ENCODE results near the gene PDILT. TPM values are rescaled to one million over a fixed set of nuclear protein-coding genes. Genes with fewer than 3 reads are reported as not detected.

PDILT gene
- total and polyA plus RNA-seq, 2 experiments from 2014 or later: not detected

DNA sequence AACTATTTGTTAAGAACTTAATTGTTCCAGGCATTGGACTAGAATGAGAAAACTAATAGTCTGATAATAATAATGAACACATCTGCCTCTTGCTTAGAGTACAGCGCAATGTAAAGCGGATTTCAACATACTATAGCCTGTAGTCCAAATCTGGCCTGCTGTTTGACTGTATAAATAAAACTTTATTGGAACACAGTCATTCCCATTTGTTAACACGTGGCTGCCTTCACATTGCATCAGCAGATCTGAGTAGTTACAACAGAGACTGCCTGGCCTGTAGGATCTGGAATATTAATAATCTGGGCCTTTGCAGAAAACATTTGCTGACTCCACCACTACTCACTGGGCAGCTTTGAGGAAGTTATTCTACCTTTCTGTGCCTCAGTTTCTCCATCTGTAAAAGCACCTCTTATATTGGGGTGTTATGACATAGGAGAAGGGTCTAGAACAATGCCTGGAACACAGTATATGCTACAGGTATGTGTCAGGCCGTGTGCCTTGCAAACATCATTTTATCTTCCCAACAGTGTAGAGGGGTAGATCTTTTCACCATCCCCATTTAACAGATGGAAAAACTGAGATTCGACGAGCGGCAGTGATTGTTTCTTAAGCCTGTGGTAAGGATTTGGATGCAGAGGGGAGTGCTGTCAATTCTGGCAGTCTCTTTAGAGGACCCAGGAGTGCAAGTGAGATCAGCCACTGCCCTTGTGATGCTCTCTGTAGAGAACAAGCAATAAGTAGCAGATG, 22.2 kb downstream of the PDILT start:
- Histone ChIP-seq H3K4me3 (no peak overlapping the region), H3K9me2 (ENCODE audit: insufficient read depth) (no peaks in the 10 kb centered on the region), H3F3A (replicated peaks; ENCODE audit: low read depth) (no peaks in the 10 kb centered on the region), H3K27ac (ENCODE audit: low read depth) (no peak overlapping the region), H3K79me2 (replicated peaks; ENCODE audit: insufficient read depth) (no peaks in the 10 kb centered on the region), H3K36me3 (ENCODE audit: insufficient read depth) (no peaks in the 10 kb centered on the region), H3K27me3 (ENCODE audit: insufficient read depth) (no peaks in the 10 kb centered on the region), H3K4me1 (ENCODE audit: insufficient read depth) (peaks cover 2% of the 10 kb centered on the region; the same call in 1 of the 2 replicates), H4K20me1 (replicated peaks; ENCODE audit: insufficient read depth) (no peaks in the 10 kb centered on the region), H3K4me2 (no peak overlapping the region), H2AFZ (peak overlapping the region; percentile 89; the same call in 1 of the 2 replicates)
- peaks cover 5% of the 10 kb centered on the region for H3K4me1 Mint-ChIP-seq
- ATAC-seq: no peak
- H3K36me3 Mint-ChIP-seq (ENCODE audit: low read depth): no peaks in the 10 kb centered on the region
- DNase-seq (ENCODE audit: low spot score): no peak
- H3K27ac Mint-ChIP-seq: no peak overlapping the region
- H3K4me3 Mint-ChIP-seq: no peak overlapping the region
- TF ChIP-seq, protein P1, sequence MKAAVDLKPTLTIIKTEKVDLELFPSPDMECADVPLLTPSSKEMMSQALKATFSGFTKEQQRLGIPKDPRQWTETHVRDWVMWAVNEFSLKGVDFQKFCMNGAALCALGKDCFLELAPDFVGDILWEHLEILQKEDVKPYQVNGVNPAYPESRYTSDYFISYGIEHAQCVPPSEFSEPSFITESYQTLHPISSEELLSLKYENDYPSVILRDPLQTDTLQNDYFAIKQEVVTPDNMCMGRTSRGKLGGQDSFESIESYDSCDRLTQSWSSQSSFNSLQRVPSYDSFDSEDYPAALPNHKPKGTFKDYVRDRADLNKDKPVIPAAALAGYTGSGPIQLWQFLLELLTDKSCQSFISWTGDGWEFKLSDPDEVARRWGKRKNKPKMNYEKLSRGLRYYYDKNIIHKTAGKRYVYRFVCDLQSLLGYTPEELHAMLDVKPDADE (IDR thresholded peaks at IDR 0.05): no peak
- TF ChIP-seq JUNB (IDR thresholded peaks at IDR 0.05; ENCODE audit: unreplicated experiment) (no peak), STAT1 (IDR thresholded peaks at IDR 0.05; ENCODE audit: unreplicated experiment) (no peak), EZH2phosphoT487 (IDR thresholded peaks at IDR 0.05; ENCODE audit: unreplicated experiment) (no peak), NANOG (IDR thresholded peaks at IDR 0.05; ENCODE audit: borderline replicate concordance) (no peak), POLR2AphosphoS5 (IDR thresholded peaks at IDR 0.05; ENCODE audit: low read depth) (no peak), EZH2 (IDR thresholded peaks at IDR 0.05; ENCODE audit: low read depth, unreplicated experiment) (no peak), ZNF114 (CRISPR knock-in tag; IDR thresholded peaks at IDR 0.05) (no peak), CREB1 (CRISPR knock-in tag; IDR thresholded peaks at IDR 0.05; ENCODE audit: low read depth) (no peak), ZNF331 (CRISPR knock-in tag; IDR thresholded peaks at IDR 0.05; ENCODE audit: low read depth) (no peak)
- TF ChIP-seq, protein P2, sequence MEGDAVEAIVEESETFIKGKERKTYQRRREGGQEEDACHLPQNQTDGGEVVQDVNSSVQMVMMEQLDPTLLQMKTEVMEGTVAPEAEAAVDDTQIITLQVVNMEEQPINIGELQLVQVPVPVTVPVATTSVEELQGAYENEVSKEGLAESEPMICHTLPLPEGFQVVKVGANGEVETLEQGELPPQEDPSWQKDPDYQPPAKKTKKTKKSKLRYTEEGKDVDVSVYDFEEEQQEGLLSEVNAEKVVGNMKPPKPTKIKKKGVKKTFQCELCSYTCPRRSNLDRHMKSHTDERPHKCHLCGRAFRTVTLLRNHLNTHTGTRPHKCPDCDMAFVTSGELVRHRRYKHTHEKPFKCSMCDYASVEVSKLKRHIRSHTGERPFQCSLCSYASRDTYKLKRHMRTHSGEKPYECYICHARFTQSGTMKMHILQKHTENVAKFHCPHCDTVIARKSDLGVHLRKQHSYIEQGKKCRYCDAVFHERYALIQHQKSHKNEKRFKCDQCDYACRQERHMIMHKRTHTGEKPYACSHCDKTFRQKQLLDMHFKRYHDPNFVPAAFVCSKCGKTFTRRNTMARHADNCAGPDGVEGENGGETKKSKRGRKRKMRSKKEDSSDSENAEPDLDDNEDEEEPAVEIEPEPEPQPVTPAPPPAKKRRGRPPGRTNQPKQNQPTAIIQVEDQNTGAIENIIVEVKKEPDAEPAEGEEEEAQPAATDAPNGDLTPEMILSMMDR (conservative IDR thresholded peaks at IDR 0.05; ENCODE audit: low read depth in 2 of 2): no peak
- TF ChIP-seq, protein P3, sequence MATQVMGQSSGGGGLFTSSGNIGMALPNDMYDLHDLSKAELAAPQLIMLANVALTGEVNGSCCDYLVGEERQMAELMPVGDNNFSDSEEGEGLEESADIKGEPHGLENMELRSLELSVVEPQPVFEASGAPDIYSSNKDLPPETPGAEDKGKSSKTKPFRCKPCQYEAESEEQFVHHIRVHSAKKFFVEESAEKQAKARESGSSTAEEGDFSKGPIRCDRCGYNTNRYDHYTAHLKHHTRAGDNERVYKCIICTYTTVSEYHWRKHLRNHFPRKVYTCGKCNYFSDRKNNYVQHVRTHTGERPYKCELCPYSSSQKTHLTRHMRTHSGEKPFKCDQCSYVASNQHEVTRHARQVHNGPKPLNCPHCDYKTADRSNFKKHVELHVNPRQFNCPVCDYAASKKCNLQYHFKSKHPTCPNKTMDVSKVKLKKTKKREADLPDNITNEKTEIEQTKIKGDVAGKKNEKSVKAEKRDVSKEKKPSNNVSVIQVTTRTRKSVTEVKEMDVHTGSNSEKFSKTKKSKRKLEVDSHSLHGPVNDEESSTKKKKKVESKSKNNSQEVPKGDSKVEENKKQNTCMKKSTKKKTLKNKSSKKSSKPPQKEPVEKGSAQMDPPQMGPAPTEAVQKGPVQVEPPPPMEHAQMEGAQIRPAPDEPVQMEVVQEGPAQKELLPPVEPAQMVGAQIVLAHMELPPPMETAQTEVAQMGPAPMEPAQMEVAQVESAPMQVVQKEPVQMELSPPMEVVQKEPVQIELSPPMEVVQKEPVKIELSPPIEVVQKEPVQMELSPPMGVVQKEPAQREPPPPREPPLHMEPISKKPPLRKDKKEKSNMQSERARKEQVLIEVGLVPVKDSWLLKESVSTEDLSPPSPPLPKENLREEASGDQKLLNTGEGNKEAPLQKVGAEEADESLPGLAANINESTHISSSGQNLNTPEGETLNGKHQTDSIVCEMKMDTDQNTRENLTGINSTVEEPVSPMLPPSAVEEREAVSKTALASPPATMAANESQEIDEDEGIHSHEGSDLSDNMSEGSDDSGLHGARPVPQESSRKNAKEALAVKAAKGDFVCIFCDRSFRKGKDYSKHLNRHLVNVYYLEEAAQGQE (IDR thresholded peaks at IDR 0.05; ENCODE audit: unreplicated experiment): no peak
- TF ChIP-seq, protein P4, sequence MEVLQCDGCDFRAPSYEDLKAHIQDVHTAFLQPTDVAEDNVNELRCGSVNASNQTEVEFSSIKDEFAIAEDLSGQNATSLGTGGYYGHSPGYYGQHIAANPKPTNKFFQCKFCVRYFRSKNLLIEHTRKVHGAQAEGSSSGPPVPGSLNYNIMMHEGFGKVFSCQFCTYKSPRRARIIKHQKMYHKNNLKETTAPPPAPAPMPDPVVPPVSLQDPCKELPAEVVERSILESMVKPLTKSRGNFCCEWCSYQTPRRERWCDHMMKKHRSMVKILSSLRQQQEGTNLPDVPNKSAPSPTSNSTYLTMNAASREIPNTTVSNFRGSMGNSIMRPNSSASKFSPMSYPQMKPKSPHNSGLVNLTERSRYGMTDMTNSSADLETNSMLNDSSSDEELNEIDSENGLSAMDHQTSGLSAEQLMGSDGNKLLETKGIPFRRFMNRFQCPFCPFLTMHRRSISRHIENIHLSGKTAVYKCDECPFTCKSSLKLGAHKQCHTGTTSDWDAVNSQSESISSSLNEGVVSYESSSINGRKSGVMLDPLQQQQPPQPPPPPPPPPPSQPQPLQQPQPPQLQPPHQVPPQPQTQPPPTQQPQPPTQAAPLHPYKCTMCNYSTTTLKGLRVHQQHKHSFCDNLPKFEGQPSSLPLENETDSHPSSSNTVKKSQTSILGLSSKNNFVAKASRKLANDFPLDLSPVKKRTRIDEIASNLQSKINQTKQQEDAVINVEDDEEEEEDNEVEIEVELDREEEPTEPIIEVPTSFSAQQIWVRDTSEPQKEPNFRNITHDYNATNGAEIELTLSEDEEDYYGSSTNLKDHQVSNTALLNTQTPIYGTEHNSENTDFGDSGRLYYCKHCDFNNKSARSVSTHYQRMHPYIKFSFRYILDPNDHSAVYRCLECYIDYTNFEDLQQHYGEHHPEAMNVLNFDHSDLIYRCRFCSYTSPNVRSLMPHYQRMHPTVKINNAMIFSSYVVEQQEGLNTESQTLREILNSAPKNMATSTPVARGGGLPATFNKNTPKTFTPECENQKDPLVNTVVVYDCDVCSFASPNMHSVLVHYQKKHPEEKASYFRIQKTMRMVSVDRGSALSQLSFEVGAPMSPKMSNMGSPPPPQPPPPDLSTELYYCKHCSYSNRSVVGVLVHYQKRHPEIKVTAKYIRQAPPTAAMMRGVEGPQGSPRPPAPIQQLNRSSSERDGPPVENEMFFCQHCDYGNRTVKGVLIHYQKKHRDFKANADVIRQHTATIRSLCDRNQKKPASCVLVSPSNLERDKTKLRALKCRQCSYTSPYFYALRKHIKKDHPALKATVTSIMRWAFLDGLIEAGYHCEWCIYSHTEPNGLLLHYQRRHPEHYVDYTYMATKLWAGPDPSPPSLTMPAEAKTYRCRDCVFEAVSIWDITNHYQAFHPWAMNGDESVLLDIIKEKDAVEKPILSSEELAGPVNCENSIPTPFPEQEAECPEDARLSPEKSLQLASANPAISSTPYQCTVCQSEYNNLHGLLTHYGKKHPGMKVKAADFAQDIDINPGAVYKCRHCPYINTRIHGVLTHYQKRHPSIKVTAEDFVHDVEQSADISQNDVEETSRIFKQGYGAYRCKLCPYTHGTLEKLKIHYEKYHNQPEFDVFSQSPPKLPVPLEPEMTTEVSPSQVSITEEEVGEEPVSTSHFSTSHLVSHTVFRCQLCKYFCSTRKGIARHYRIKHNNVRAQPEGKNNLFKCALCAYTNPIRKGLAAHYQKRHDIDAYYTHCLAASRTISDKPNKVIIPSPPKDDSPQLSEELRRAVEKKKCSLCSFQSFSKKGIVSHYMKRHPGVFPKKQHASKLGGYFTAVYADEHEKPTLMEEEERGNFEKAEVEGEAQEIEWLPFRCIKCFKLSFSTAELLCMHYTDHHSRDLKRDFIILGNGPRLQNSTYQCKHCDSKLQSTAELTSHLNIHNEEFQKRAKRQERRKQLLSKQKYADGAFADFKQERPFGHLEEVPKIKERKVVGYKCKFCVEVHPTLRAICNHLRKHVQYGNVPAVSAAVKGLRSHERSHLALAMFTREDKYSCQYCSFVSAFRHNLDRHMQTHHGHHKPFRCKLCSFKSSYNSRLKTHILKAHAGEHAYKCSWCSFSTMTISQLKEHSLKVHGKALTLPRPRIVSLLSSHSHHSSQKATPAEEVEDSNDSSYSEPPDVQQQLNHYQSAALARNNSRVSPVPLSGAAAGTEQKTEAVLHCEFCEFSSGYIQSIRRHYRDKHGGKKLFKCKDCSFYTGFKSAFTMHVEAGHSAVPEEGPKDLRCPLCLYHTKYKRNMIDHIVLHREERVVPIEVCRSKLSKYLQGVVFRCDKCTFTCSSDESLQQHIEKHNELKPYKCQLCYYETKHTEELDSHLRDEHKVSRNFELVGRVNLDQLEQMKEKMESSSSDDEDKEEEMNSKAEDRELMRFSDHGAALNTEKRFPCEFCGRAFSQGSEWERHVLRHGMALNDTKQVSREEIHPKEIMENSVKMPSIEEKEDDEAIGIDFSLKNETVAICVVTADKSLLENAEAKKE (CRISPR knock-in tag; IDR thresholded peaks at IDR 0.05): no peak
- no peaks in the 10 kb centered on the region for H3K9me3 Mint-ChIP-seq
- peaks cover 6% of the 10 kb centered on the region for H3K27me3 Mint-ChIP-seq (ENCODE audit: insufficient read depth, low read depth, poor library complexity)
